ENCODE data around the gene PLAC8L1. TPM values are rescaled to one million over a fixed set of nuclear protein-coding genes. Genes with fewer than 3 reads are reported as not detected.

PLAC8L1 gene
- total and polyA plus RNA-seq, 2 of the 4 experiments (the other 2 are of a cell fraction): 0.27 TPM; not detected in 1

DNA sequence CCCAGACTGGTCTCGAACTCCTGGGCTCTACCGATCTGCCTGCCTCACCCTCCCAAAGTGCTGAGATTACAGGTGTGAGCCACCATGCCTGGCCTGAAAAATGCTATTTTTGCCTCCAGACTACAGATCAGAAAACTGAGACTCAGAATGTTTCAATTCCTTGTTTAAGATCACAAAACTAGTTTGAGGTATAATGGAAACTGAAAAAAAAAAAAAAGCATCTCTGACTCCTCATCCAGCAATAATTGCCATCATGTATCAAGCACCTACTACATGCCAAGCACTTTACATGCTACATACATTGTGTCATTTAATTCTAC lies 35.6 kb downstream of the PLAC8L1 start:
- no peaks in the 10 kb centered on the region for H3K9me1 ChIP-seq (ENCODE audit: insufficient read depth, low read length)
- DNase-seq (no peak), ATAC-seq (ENCODE audit: low read depth) (no peak)
- no peak overlapping the region for H2BK5ac ChIP-seq (ENCODE audit: low read depth, low read length, poor library complexity, severe bottlenecking)
- H2BK120ac ChIP-seq (ENCODE audit: low read depth, low read length): no peak overlapping the region
- H3K79me1 ChIP-seq (ENCODE audit: low read depth in 1 of 2, low read length in 2 of 2): no peaks in the 10 kb centered on the region
- CTCF ChIA-PET: no interaction called here
- no peak overlapping the region for H3K9ac ChIP-seq (ENCODE audit: low read depth, low read length)
- TF ChIP-seq MAFK (IDR thresholded peaks at IDR 0.05; ENCODE audit: low read depth, low read length) (no peak), RFX5 (IDR thresholded peaks at IDR 0.05; ENCODE audit: low read depth, low read length) (no peak), MAZ (IDR thresholded peaks at IDR 0.05; ENCODE audit: borderline replicate concordance, low read depth, low read length) (no peak), SMC3 (IDR thresholded peaks at IDR 0.05; ENCODE audit: low read depth, low read length) (no peak), CEBPB (IDR thresholded peaks at IDR 0.05; ENCODE audit: low read depth, low read length) (no peak), FOS (IDR thresholded peaks at IDR 0.05; ENCODE audit: low read depth, low read length) (no peak), RCOR1 (IDR thresholded peaks at IDR 0.05; ENCODE audit: insufficient replicate concordance, low read length) (no peak), POLR2A (IDR thresholded peaks at IDR 0.05; ENCODE audit: low read depth, low read length) (no peak), MXI1 (IDR thresholded peaks at IDR 0.05; ENCODE audit: borderline replicate concordance, low read depth, low read length) (no peak), CHD1 (IDR thresholded peaks at IDR 0.05; ENCODE audit: low read depth, low read length) (no peak), NFE2L2 (IDR thresholded peaks at IDR 0.05; ENCODE audit: low read depth, low read length) (no peak), BHLHE40 (IDR thresholded peaks at IDR 0.05; ENCODE audit: low read depth, low read length) (no peak), RAD21 (IDR thresholded peaks at IDR 0.05; ENCODE audit: low read length) (no peak)
- TF ChIP-seq, protein P1, sequence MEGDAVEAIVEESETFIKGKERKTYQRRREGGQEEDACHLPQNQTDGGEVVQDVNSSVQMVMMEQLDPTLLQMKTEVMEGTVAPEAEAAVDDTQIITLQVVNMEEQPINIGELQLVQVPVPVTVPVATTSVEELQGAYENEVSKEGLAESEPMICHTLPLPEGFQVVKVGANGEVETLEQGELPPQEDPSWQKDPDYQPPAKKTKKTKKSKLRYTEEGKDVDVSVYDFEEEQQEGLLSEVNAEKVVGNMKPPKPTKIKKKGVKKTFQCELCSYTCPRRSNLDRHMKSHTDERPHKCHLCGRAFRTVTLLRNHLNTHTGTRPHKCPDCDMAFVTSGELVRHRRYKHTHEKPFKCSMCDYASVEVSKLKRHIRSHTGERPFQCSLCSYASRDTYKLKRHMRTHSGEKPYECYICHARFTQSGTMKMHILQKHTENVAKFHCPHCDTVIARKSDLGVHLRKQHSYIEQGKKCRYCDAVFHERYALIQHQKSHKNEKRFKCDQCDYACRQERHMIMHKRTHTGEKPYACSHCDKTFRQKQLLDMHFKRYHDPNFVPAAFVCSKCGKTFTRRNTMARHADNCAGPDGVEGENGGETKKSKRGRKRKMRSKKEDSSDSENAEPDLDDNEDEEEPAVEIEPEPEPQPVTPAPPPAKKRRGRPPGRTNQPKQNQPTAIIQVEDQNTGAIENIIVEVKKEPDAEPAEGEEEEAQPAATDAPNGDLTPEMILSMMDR (conservative IDR thresholded peaks at IDR 0.05; ENCODE audit: low read depth, low read length): no peak
- TF ChIP-seq, protein P2, sequence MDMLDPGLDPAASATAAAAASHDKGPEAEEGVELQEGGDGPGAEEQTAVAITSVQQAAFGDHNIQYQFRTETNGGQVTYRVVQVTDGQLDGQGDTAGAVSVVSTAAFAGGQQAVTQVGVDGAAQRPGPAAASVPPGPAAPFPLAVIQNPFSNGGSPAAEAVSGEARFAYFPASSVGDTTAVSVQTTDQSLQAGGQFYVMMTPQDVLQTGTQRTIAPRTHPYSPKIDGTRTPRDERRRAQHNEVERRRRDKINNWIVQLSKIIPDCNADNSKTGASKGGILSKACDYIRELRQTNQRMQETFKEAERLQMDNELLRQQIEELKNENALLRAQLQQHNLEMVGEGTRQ (IDR thresholded peaks at IDR 0.05; ENCODE audit: low read depth, low read length): no peak
- TF ChIP-seq, protein P3, sequence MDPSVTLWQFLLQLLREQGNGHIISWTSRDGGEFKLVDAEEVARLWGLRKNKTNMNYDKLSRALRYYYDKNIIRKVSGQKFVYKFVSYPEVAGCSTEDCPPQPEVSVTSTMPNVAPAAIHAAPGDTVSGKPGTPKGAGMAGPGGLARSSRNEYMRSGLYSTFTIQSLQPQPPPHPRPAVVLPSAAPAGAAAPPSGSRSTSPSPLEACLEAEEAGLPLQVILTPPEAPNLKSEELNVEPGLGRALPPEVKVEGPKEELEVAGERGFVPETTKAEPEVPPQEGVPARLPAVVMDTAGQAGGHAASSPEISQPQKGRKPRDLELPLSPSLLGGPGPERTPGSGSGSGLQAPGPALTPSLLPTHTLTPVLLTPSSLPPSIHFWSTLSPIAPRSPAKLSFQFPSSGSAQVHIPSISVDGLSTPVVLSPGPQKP (IDR thresholded peaks at IDR 0.05; ENCODE audit: borderline replicate concordance, low read depth, low read length): no peak
- no TSS peak for BruUV-seq (replicated peaks)
- H3K27ac ChIP-seq (ENCODE audit: insufficient read depth, low read length): no peak overlapping the region
- no peak overlapping the region for H2AK9ac ChIP-seq (replicated peaks; ENCODE audit: low read depth, low read length, poor library complexity)
- H4K20me1 ChIP-seq (ENCODE audit: insufficient read depth, low read length): no peaks in the 10 kb centered on the region
- H3K4me1 ChIP-seq (ENCODE audit: control insufficient read depth, insufficient read depth, low read length): no peaks in the 10 kb centered on the region
- dilution Hi-C loops (cut with HindIII; ENCODE audit: low sequenced_read_pairs, unreplicated experiment): no loop called here
- H2AFZ ChIP-seq (replicated peaks; ENCODE audit: low read length, poor library complexity): no peak overlapping the region
- H3K23ac ChIP-seq (ENCODE audit: low read depth, low read length): no peak overlapping the region
- H3K4me2 ChIP-seq (ENCODE audit: low read depth, low read length): no peak overlapping the region
- H2BK20ac ChIP-seq (ENCODE audit: low read depth, low read length): no peak overlapping the region
- 76% methylated on average over 2 of the region's 2 CpGs; no CpG with 5 or more reads in 1 of the 2 experiments for WGBS, 2 experiments (ENCODE audit: extremely low coverage in 2 of 2, insufficient read length in 1 of 2)
- H4K5ac ChIP-seq (ENCODE audit: low read depth, low read length): no peak overlapping the region
- peaks cover 7% of the 10 kb centered on the region; the same call in 1 of the 2 replicates for H3K27me3 ChIP-seq (ENCODE audit: control insufficient read depth, insufficient read depth, low read length)
- POLR2A ChIA-PET (ENCODE audit: unreplicated experiment): no interaction called here
- H3K18ac ChIP-seq (ENCODE audit: low read depth, low read length): no peak overlapping the region
- H4K91ac ChIP-seq (ENCODE audit: insufficient read depth, low read depth, low read length): no peak overlapping the region
- H4K8ac ChIP-seq (ENCODE audit: low read depth in 2 of 2, low read length in 2 of 2): no peak overlapping the region
- no peak overlapping the region for H3K14ac ChIP-seq (replicated peaks; ENCODE audit: low read depth, low read length)
- H3K4me3 ChIP-seq (ENCODE audit: insufficient read depth, low read depth, low read length): no peak overlapping the region
- H3K36me3 ChIP-seq (ENCODE audit: control insufficient read depth, insufficient read depth, low read length): no peaks in the 10 kb centered on the region
- H2AK5ac ChIP-seq (ENCODE audit: low read depth, low read length): no peak overlapping the region
- no peak overlapping the region for H3K56ac ChIP-seq (ENCODE audit: extremely low read depth, insufficient read depth, low read length)
- no peak overlapping the region for H2BK15ac ChIP-seq (ENCODE audit: low read depth, low read length)
- in situ Hi-C loops (cut with MboI; ENCODE audit: low sequenced_read_pairs): no loop called here
- no peaks in the 10 kb centered on the region for H3K9me3 ChIP-seq (ENCODE audit: control insufficient read depth, insufficient read depth, low read length)
- intact Hi-C loops (cut with micrococcal nuclease): no loop called here
- no peak overlapping the region for H3K4ac ChIP-seq (ENCODE audit: low read depth, low read length)

Data from IMR-90 (cell line).